Measurements from ENCODE around the gene RNF213.

The RNF213 gene

GRCh38 chr17:80315517-80316182, 55.0 kb downstream of the RNF213 start:
- DNase-seq (ENCODE audit: low spot score): no peak
- no peak for TF ChIP-seq CTCF (IDR thresholded peaks at IDR 0.05; ENCODE audit: extremely low read depth, insufficient read depth, missing control alignments)
- in situ Hi-C loops (cut with MboI; ENCODE audit: low pct_unique_long_range_greater_than_20kb, low sequenced_read_pairs, unreplicated experiment): no loop called here

GRCh38 chr17:80316431-80316830, 55.8 kb downstream of the RNF213 start:
- no peak for DNase-seq (ENCODE audit: low spot score)
- no peak for TF ChIP-seq CTCF (IDR thresholded peaks at IDR 0.05; ENCODE audit: extremely low read depth, insufficient read depth, missing control alignments)
- in situ Hi-C loops (cut with MboI; ENCODE audit: low pct_unique_long_range_greater_than_20kb, low sequenced_read_pairs, unreplicated experiment): no loop called here

- in situ Hi-C loops (cut with MboI; ENCODE audit: low pct_unique_long_range_greater_than_20kb, low sequenced_read_pairs, unreplicated experiment): no loop called here
- TF ChIP-seq CTCF (IDR thresholded peaks at IDR 0.05; ENCODE audit: extremely low read depth, insufficient read depth, missing control alignments): no peak
- DNase-seq (ENCODE audit: low spot score): no peak
Measured at GRCh38 chr17:80316927-80317705, 56.5 kb downstream of the RNF213 start.

- DNase-seq (ENCODE audit: low spot score): no peak
- TF ChIP-seq CTCF (IDR thresholded peaks at IDR 0.05; ENCODE audit: extremely low read depth, insufficient read depth, missing control alignments): no peak
- in situ Hi-C loops (cut with MboI; ENCODE audit: low pct_unique_long_range_greater_than_20kb, low sequenced_read_pairs, unreplicated experiment): no loop called here
Measured at GRCh38 chr17:80317706-80317980, 57.0 kb downstream of the RNF213 start.

- TF ChIP-seq CTCF (IDR thresholded peaks at IDR 0.05; ENCODE audit: extremely low read depth, insufficient read depth, missing control alignments): no peak
- no peak for DNase-seq (ENCODE audit: low spot score)
- in situ Hi-C loops (cut with MboI; ENCODE audit: low pct_unique_long_range_greater_than_20kb, low sequenced_read_pairs, unreplicated experiment): no loop called here
Measured at GRCh38 chr17:80318166-80318565, 57.5 kb downstream of the RNF213 start.

- no peak for DNase-seq (ENCODE audit: low spot score)
- in situ Hi-C loops (cut with MboI; ENCODE audit: low pct_unique_long_range_greater_than_20kb, low sequenced_read_pairs, unreplicated experiment): no loop called here
- no peak for TF ChIP-seq CTCF (IDR thresholded peaks at IDR 0.05; ENCODE audit: extremely low read depth, insufficient read depth, missing control alignments)
Measured at GRCh38 chr17:80319262-80319998, 58.8 kb downstream of the RNF213 start.
